ENCODE measurements around the gene SAMD4A.

DNA sequence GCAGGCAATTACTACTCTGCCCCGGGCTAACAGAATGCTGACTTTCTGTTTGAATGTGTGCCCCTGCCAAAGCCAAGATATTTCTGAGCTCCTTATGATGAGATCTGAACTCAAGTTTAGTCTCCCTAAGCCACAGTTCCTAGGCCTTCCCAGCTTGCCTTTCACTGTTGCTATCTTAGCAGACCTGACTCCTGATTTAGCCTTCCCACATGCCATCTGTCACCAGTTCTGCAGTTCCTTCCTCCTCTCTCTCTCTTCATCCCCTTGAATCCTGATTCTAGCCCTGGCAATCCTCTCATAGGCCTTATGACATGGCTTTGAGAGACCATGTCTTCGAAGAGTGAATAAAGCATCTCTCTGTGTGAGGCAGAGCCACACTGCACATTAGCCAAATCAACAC lies 12.5 kb upstream of the SAMD4A start:
- no peak for TF ChIP-seq FOXM1 (IDR thresholded peaks at IDR 0.05; ENCODE audit: borderline replicate concordance, low read depth)
- no peak for TF ChIP-seq TCF12 (IDR thresholded peaks at IDR 0.05; ENCODE audit: low read depth)
- no peak for TF ChIP-seq EGR1 (IDR thresholded peaks at IDR 0.05)

Data from Ishikawa (cell line).